WTC11 (cell line): ENCODE data around the gene ALG5.

Source experiments
- CTCF ChIP-seq: fragments of 200-600 bp; IDR thresholded peaks from 2 replicates; pipeline ENCODE4 v1.8.0; 2022; ENCODE audit warnings: antibody characterized with exemption
- OVOL2 ChIP-seq: fragments of 250-450 bp; sonication (Bioruptor Pico); IDR thresholded peaks from 2 replicates; pipeline ENCODE4 v1.9.0; 2021; ENCODE audit warnings: mild to moderate bottlenecking, borderline replicate concordance
- USF1 ChIP-seq: sonication (generic); formaldehyde crosslinking; IDR thresholded peaks from 2 replicates; pipeline ENCODE4 v1.8.0; 2022; ENCODE audit warnings: mild to moderate bottlenecking, missing genetic modification reagents

DNA sequence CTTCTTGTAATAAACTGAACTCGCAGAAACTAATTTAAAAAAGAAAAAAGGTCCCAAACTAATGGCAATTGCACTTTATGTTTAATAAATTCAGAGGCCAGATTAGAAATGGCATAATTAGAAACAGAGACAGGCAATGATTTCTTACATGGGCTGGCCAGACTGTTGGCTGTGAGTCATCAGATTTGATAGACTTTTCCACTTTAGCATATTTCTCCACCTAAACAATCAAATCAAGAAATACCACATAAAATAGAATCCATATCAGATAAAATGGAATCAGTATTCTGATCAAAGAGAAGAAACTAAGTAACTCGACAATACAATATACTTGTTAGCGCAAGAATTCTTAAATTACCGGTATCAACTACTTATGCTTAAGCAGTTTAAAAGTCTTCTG is 30.5 kb upstream of the ALG5 start:
- TF ChIP-seq CTCF (no peak), USF1 (CRISPR knock-in tag) (no peak), OVOL2 (CRISPR knock-in tag) (no peak)
